Measurements from ENCODE around the gene VCPKMT.
"Not testable (repeated sequence)": the region's sequence is repeated elsewhere in the genome, so short reads cannot be mapped to it uniquely, and the experiment has no call there.

VCPKMT gene

GRCh38 chr14:50091240-50091913 is 25.0 kb downstream of the VCPKMT start:
- no peak for DNase-seq

GRCh38 chr14:50089208-50089607 is 27.2 kb downstream of the VCPKMT start:
- DNase-seq: peak; percentile 48

- DNase-seq: no peak
These were observed 27.6 kb downstream of the VCPKMT start for GRCh38 chr14:50088731-50089130.

- DNase-seq: no peak
These were observed 28.3 kb downstream of the VCPKMT start for GRCh38 chr14:50088117-50088515.

GRCh38 chr14:50087341-50088116 is 28.8 kb downstream of the VCPKMT start:
- DNase-seq: no peak

- DNase-seq: no peak
These were observed 30.1 kb downstream of the VCPKMT start for GRCh38 chr14:50086321-50086711.

GRCh38 chr14:50085570-50086320 is 30.6 kb downstream of the VCPKMT start:
- DNase-seq: peak; percentile 75

GRCh38 chr14:50084666-50085065 is 31.7 kb downstream of the VCPKMT start:
- DNase-seq: no peak

GRCh38 chr14:50083467-50084337 is 32.7 kb downstream of the VCPKMT start:
- DNase-seq: peak; percentile 73

- peak; percentile 89 for DNase-seq
These were observed 33.4 kb downstream of the VCPKMT start for GRCh38 chr14:50082784-50083466.

GRCh38 chr14:50082308-50082742 is 34.0 kb downstream of the VCPKMT start:
- peak; percentile 61 for DNase-seq

GRCh38 chr14:50079103-50079502 is 37.3 kb downstream of the VCPKMT start:
- not testable (repeated sequence) for DNase-seq

- not testable (repeated sequence) for DNase-seq
These were observed 42.7 kb downstream of the VCPKMT start for GRCh38 chr14:50073663-50074062.

GRCh38 chr14:50072395-50072794 is 44.0 kb downstream of the VCPKMT start:
- no peak for DNase-seq

- no peak for DNase-seq
These were observed 45.4 kb downstream of the VCPKMT start for GRCh38 chr14:50070840-50071548.

GRCh38 chr14:50070230-50070629 is 46.1 kb downstream of the VCPKMT start:
- no peak for DNase-seq

GRCh38 chr14:50069325-50069724 is 47.0 kb downstream of the VCPKMT start:
- no peak for DNase-seq

GRCh38 chr14:50068496-50068895 is 47.9 kb downstream of the VCPKMT start:
- no peak for DNase-seq

- no peak for DNase-seq
These were observed 48.5 kb downstream of the VCPKMT start for GRCh38 chr14:50067723-50068495.

- no peak for DNase-seq
These were observed 50.8 kb downstream of the VCPKMT start for GRCh38 chr14:50065583-50065982.

All from stimulated activated CD4-positive, alpha-beta T cell treated with anti-CD3 and anti-CD28 coated beads, Interleukin-15, amount 100 ng/mL, for 24 hours (primary cell).